KMS-11 (cell line): ENCODE results near the gene SEL1L3.

Source experiments
- H2AFZ ChIP-seq: fragments of 200-600 bp; sonication (generic); 2 replicates; pipeline ENCODE4 v1.6.1; 2016; ENCODE audit warnings: antibody characterized with exemption, mixed run types, low read depth
- H3K27ac ChIP-seq: fragments of 200-600 bp; sonication (generic); 2 replicates; pipeline ENCODE4 v1.6.1; 2016; ENCODE audit warnings: mild to moderate bottlenecking, mixed run types
- H3K27me3 ChIP-seq: fragments of 200-600 bp; sonication (generic); 2 replicates; pipeline ENCODE4 v1.6.1; 2017; ENCODE audit warnings: mild to moderate bottlenecking, low read depth, mixed run types, moderate library complexity; ENCODE audit not compliant: insufficient read depth
- H3K36me3 ChIP-seq: fragments of 200-600 bp; sonication (generic); 2 replicates; pipeline ENCODE4 v1.6.1; 2017; ENCODE audit warnings: mild to moderate bottlenecking, mixed run types; ENCODE audit not compliant: insufficient read depth
- H3K4me1 ChIP-seq: fragments of 200-600 bp; sonication (generic); 2 replicates; pipeline ENCODE4 v1.6.1; 2016; ENCODE audit warnings: mild to moderate bottlenecking, low read depth, mixed run types; ENCODE audit not compliant: poor library complexity, severe bottlenecking
- H3K4me2 ChIP-seq: fragments of 200-600 bp; sonication (generic); 2 replicates; pipeline ENCODE4 v1.7.0; 2016; ENCODE audit warnings: mild to moderate bottlenecking, mixed run types
- H3K4me3 ChIP-seq: fragments of 200-600 bp; sonication (generic); IDR thresholded peaks from 2 replicates; pipeline ENCODE4 v1.6.1; 2017; ENCODE audit warnings: low read depth, low read length, mixed read lengths; ENCODE audit not compliant: insufficient read depth
- H3K79me2 ChIP-seq: fragments of 200-600 bp; sonication (generic); 2 replicates; pipeline ENCODE4 v1.6.1; 2016; ENCODE audit warnings: low read depth, mixed run types; ENCODE audit not compliant: insufficient read depth
- H3K9ac ChIP-seq: fragments of 200-600 bp; sonication (generic); 2 replicates; pipeline ENCODE4 v1.6.1; 2016; ENCODE audit warnings: mild to moderate bottlenecking, mixed run types
- H4K20me1 ChIP-seq: fragments of 200-600 bp; sonication (generic); 2 replicates; pipeline ENCODE4 v1.6.1; 2016; ENCODE audit warnings: mild to moderate bottlenecking, mixed run types; ENCODE audit not compliant: insufficient read depth
- TF ChIP-seq, protein P1 (sequence below): fragments of 200-600 bp; sonication (generic); conservative IDR thresholded peaks from 2 replicates; pipeline ENCODE4 v1.6.1; 2017; ENCODE audit warnings: low read depth, mild to moderate bottlenecking, antibody characterized with exemption, low read length, moderate library complexity, mixed read lengths

The SEL1L3 gene

DNA sequence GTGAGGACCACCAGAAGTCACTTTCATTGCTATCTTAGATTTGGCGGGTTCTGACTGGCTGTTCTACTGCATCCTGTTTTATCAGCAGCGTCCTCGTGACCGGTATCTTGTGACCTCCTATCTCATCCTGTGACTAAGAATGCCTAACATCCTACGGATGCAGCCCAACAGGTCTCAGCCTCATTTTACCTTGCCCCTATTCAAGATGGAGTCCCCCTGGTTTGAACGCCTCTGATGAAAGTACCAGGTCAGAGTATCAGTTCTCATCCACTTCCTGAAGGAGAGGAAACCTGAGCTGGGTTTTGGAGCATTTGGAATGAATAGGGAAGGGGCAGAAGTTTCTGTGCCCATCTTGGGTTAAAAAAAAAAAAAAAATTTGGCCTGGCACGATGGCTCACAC, 136.9 kb downstream of the SEL1L3 start:
- Histone ChIP-seq H3K79me2 (no peaks in the 10 kb centered on the region), H4K20me1 (no peaks in the 10 kb centered on the region), H3K27me3 (no peaks in the 10 kb centered on the region), H3K9ac (no peak overlapping the region), H2AFZ (no peak overlapping the region), H3K27ac (no peak overlapping the region), H3K36me3 (no peaks in the 10 kb centered on the region), H3K4me3 (no peak overlapping the region), H3K4me2 (no peak overlapping the region), H3K4me1 (no peaks in the 10 kb centered on the region)
- TF ChIP-seq, protein P1, sequence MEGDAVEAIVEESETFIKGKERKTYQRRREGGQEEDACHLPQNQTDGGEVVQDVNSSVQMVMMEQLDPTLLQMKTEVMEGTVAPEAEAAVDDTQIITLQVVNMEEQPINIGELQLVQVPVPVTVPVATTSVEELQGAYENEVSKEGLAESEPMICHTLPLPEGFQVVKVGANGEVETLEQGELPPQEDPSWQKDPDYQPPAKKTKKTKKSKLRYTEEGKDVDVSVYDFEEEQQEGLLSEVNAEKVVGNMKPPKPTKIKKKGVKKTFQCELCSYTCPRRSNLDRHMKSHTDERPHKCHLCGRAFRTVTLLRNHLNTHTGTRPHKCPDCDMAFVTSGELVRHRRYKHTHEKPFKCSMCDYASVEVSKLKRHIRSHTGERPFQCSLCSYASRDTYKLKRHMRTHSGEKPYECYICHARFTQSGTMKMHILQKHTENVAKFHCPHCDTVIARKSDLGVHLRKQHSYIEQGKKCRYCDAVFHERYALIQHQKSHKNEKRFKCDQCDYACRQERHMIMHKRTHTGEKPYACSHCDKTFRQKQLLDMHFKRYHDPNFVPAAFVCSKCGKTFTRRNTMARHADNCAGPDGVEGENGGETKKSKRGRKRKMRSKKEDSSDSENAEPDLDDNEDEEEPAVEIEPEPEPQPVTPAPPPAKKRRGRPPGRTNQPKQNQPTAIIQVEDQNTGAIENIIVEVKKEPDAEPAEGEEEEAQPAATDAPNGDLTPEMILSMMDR, result no peak

DNA sequence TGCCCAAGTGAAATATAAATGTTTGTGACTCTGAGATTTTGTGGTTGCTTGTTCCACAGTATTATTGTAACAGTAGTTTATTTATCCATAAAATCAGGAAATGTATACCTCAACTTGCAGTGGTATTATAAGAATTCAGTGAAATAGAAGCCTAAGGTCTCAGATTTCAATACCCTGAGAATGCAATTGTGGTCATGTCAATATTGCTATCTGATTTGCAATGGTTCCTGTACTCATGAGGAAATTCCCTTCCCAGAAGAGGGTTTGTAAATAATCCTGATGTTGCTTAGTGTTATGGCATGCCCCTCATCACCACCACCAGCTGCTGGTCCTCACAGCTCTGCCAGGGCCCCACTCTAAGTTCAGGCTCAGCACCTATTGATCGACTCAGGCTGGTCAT, 139.4 kb downstream of the SEL1L3 start:
- Histone ChIP-seq H3K36me3 (no peaks in the 10 kb centered on the region), H4K20me1 (no peaks in the 10 kb centered on the region), H3K4me1 (no peaks in the 10 kb centered on the region), H3K27me3 (no peaks in the 10 kb centered on the region), H3K4me2 (no peak overlapping the region), H3K9ac (no peak overlapping the region), H3K4me3 (no peak overlapping the region), H3K79me2 (no peaks in the 10 kb centered on the region), H2AFZ (no peak overlapping the region), H3K27ac (no peak overlapping the region)
- TF ChIP-seq, protein P1, result no peak

DNA sequence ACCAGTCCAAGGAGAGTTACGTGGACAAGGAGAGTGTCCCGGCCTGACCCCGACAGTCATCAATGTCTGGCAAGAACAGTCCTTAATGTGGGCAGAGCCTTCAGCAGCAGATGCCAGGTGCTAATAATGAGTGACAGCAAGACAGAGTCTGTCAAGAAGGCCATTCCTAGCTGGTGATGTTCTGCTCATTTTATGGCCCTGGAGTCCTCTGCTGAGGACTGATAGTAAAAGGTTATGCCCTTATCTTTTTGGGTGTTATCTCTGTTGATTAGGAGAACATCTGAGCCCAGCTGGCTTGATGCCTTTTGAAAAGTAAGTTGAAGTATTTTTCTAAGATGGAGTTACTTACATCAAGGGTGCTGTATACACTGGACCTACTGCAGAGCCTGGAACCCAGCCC, 139.8 kb downstream of the SEL1L3 start:
- H3K4me3 ChIP-seq, result no peak overlapping the region
- H3K79me2 ChIP-seq, result no peaks in the 10 kb centered on the region
- H3K9ac ChIP-seq, result no peak overlapping the region
- H3K4me1 ChIP-seq, result no peaks in the 10 kb centered on the region
- H2AFZ ChIP-seq, result no peak overlapping the region
- H3K27me3 ChIP-seq, result no peaks in the 10 kb centered on the region
- H3K27ac ChIP-seq, result no peak overlapping the region
- no peak overlapping the region for H3K4me2 ChIP-seq
- no peaks in the 10 kb centered on the region for H3K36me3 ChIP-seq
- TF ChIP-seq, protein P1, result no peak
- no peaks in the 10 kb centered on the region for H4K20me1 ChIP-seq

DNA sequence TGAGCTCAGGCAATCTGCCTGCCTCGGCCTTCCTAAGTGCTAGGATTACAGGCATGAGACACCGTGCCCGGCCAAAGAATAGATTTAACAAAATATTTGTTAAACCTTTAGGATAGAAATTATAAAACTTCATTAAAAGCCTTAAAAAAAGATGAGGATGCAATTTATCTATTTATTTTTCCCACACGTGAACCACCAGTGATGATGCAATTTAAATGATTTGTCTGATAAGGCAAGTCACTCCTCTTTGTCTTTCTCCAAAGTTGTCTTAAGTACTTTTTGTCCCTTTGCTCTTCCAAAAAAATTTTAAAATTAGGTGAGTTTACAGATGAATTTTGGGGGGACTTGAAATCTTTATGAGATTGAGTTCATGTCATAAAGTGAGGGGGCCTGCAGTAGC, 149.0 kb downstream of the SEL1L3 start:
- H3K27ac ChIP-seq, result no peak overlapping the region
- no peak overlapping the region for H3K9ac ChIP-seq
- no peak overlapping the region for H2AFZ ChIP-seq
- no peaks in the 10 kb centered on the region for H3K79me2 ChIP-seq
- no peaks in the 10 kb centered on the region for H3K36me3 ChIP-seq
- no peak overlapping the region for H3K4me3 ChIP-seq
- no peak overlapping the region for H3K4me2 ChIP-seq
- no peaks in the 10 kb centered on the region for H3K4me1 ChIP-seq
- H4K20me1 ChIP-seq, result no peaks in the 10 kb centered on the region
- TF ChIP-seq, protein P1, result no peak
- H3K27me3 ChIP-seq, result no peaks in the 10 kb centered on the region
